K562 (cell line): ENCODE data around the gene OR10G4.

Experiments
- CTCF ChIP-seq, 3 experiments: IDR thresholded peaks in 2 of 3; conservative IDR thresholded peaks in 1 of 3; 2 replicates each; pipeline ENCODE4 v1.5.1; 2011 to 2012; ENCODE audit warnings: low read length in 3 of 3, mild to moderate bottlenecking in 3 of 3, control low read depth in 2 of 3, improper control_type of control experiment in 1 of 3, inconsistent platforms in 1 of 3, low read depth in 1 of 3, mixed read lengths in 1 of 3, moderate library complexity in 1 of 3; ENCODE audit not compliant: insufficient read depth in 2 of 3
- POLR2A ChIP-seq: fragments of 450-650 bp; conservative IDR thresholded peaks from 2 replicates; pipeline ENCODE4 v1.6.1; 2016
- POLR2AphosphoS5 ChIP-seq: IDR thresholded peaks from 2 replicates; pipeline ENCODE4 v1.6.1; 2011; ENCODE audit warnings: mild to moderate bottlenecking, low read depth, low read length, moderate library complexity; ENCODE audit not compliant: control insufficient read depth, insufficient read depth
- SNRNP70 ChIP-seq: fragments of 200-400 bp; formaldehyde crosslinking; optimal IDR thresholded peaks from 2 replicates; pipeline ENCODE3; 2017; ENCODE audit warnings: low read depth, low read length
- SP1 ChIP-seq: sonication (generic); formaldehyde crosslinking; IDR thresholded peaks from 2 replicates; pipeline ENCODE4 v1.8.1; 2022; ENCODE audit warnings: mild to moderate bottlenecking, missing genetic modification reagents
- SRF ChIP-seq, 2 experiments: fragments of 250-450, 450-650 bp in 1 of 2; sonication (Bioruptor Pico) in 1 of 2; sonication (generic) in 1 of 2; formaldehyde crosslinking; IDR thresholded peaks; 2 replicates each; pipeline versions ENCODE4 v1.5.0 to v1.5.1; 2020 to 2022; ENCODE audit warnings: mild to moderate bottlenecking in 1 of 2, missing genetic modification reagents in 1 of 2
- THAP7 ChIP-seq: fragments of 250-450 bp; sonication (Bioruptor Pico); IDR thresholded peaks from 2 replicates; pipeline ENCODE4 v1.5.0; 2021
- ZNF24 ChIP-seq: fragments of 450-650 bp; IDR thresholded peaks from 2 replicates; pipeline ENCODE4 v1.6.1; 2016

GRCh38 chr11:124041254-124041653, 28.5 kb downstream of the OR10G4 start, which contains the start of gene OR10G7:
- no peak for TF ChIP-seq SNRNP70
- no peak for TF ChIP-seq THAP7 (CRISPR knock-in tag)
- TF ChIP-seq SP1: no peak
- no peak for TF ChIP-seq SRF (CRISPR knock-in tag; IDR thresholded peaks at IDR 0.05)
- TF ChIP-seq CTCF (IDR thresholded peaks at IDR 0.05 in 2 of 3, conservative IDR thresholded peaks at IDR 0.05 in 1 of 3; ENCODE audit: insufficient read depth in 2 of 3, low read depth in 1 of 3, low read length in 3 of 3): no peak
- TF ChIP-seq POLR2AphosphoS5: no peak
- TF ChIP-seq POLR2A: no peak
- no peak for TF ChIP-seq ZNF24
